ENCODE results near the gene SLC38A3.

- no peak for TF ChIP-seq CTCF (IDR thresholded peaks at IDR 0.05; ENCODE audit: low read depth, low read length)
- no peak for TF ChIP-seq EZH2phosphoT487 (IDR thresholded peaks at IDR 0.05; ENCODE audit: low read depth)
Measured at GRCh38 chr3:50241163-50241562, 36.1 kb downstream of the SLC38A3 start.

Data from OCI-LY3 (cell line).